Body of pancreas (tissue), 4 donors: ENCODE data around the gene ELOVL5. TPM values are rescaled to one million over a fixed set of nuclear protein-coding genes. Genes with fewer than 3 reads are reported as not detected.

ENCODE experiments used
- ATAC-seq: fragments of 150-250 bp; one replicate; pipeline ENCODE4 v1.9.1; 2016
- DNase-seq, 4 donors: peaks; one replicate each; pipeline ENCODE4 v3.0.0-alpha.2; 2019
- H3K27ac ChIP-seq, 4 donors: fragments of 200-600 bp; sonication (generic); 1 replicate in 3 of 4; 2 replicates in 1 of 4; pipeline versions ENCODE4 v1.5.1 to v1.6.1; 2016 to 2019; ENCODE audit warnings: mild to moderate bottlenecking in 1 of 4, mixed read lengths in 1 of 4, moderate library complexity in 1 of 4
- H3K27me3 ChIP-seq, 2 donors: fragments of 200-600 bp; sonication (generic); one replicate each; pipeline ENCODE4 v1.6.0; 2016; ENCODE audit warnings: mild to moderate bottlenecking in 1 of 2
- H3K36me3 ChIP-seq, 2 donors: fragments of 200-600 bp; sonication (generic); replicated peaks in 1 of 2; 2 replicates each; pipeline ENCODE4 v1.5.1; 2016; ENCODE audit warnings: low read depth in 2 of 2; ENCODE audit not compliant: insufficient read depth in 1 of 2
- H3K4me1 ChIP-seq: fragments of 200-600 bp; sonication (generic); one replicate; pipeline ENCODE4 v1.6.0; 2016
- H3K4me3 ChIP-seq, 2 donors: fragments of 200-600 bp; sonication (generic); 1 replicate in 1 of 2; 2 replicates in 1 of 2; pipeline ENCODE4 v1.5.1; 2016 to 2019
- H3K9me3 ChIP-seq, 3 donors: fragments of 200-600 bp; sonication (generic); 1 replicate in 2 of 3; 2 replicates in 1 of 3; pipeline ENCODE4 v1.5.1; 2016
- POLR2A ChIP-seq, 3 donors: fragments of 450-650 bp; IDR thresholded peaks; one replicate each; pipeline ENCODE4 v1.6.1; 2016; ENCODE audit warnings: antibody characterized with exemption in 3 of 3, mild to moderate bottlenecking in 2 of 3
- WGBS, 2 donors: methylation state at CpG; one replicate each; pipeline ENCODE4 v1.1.5; 2017; 5-methylcytosine and 5-hydroxymethylcytosine counted together
- intact Hi-C: fragments of 100-400 bp; cut with DNase I; formaldehyde crosslinking; loops from one replicate; pipeline ENCODE4 v1.15.1; 2023
- total RNA-seq, 2 donors: library from RNA; depleted of rRNA; stranded (reverse); fragments of >200 nt; gene quantifications; one replicate each; pipeline ENCODE4 v1.1.0, GENCODE V29; 2016
- TF ChIP-seq, protein P1 (sequence below), 7 experiments: fragments of 450-650 bp in 4 of 7; fragments of 200-600 bp in 3 of 7; sonication (generic) in 3 of 7; IDR thresholded peaks; one replicate each; pipeline ENCODE4 v1.5.1; 2016 to 2019; ENCODE audit warnings: antibody characterized with exemption in 7 of 7

The ELOVL5 gene
- 10 to 100 TPM in 1 of 2 donors, 1 to 10 TPM in 1; 8.6 to 11.2 TPM for total RNA-seq

- Histone ChIP-seq H3K27me3 (no peaks in the 10 kb centered on the region), H3K9me3 (no peaks in the 10 kb centered on the region), H3K4me3 (peak within 1 kb of the TSS; percentile 73 to 84), H3K4me1 (peaks cover 3% of the 10 kb centered on the region), H3K27ac (peak within 1 kb of the TSS; percentile 53 to 95 (median 92)), H3K36me3 (no peaks in the 10 kb centered on the region)
- intact Hi-C loops: no loop called here
- WGBS, 2 donors: 0% methylated on average over 14 to 95 of the region's 101 CpGs
- ATAC-seq: peak; percentile 88
- DNase-seq: peak; percentile 88 to 94 (median 92)
- TF ChIP-seq POLR2A (IDR thresholded peaks at IDR 0.05): peak; percentile 45 to 73 (median 72)
- TF ChIP-seq, protein P1, sequence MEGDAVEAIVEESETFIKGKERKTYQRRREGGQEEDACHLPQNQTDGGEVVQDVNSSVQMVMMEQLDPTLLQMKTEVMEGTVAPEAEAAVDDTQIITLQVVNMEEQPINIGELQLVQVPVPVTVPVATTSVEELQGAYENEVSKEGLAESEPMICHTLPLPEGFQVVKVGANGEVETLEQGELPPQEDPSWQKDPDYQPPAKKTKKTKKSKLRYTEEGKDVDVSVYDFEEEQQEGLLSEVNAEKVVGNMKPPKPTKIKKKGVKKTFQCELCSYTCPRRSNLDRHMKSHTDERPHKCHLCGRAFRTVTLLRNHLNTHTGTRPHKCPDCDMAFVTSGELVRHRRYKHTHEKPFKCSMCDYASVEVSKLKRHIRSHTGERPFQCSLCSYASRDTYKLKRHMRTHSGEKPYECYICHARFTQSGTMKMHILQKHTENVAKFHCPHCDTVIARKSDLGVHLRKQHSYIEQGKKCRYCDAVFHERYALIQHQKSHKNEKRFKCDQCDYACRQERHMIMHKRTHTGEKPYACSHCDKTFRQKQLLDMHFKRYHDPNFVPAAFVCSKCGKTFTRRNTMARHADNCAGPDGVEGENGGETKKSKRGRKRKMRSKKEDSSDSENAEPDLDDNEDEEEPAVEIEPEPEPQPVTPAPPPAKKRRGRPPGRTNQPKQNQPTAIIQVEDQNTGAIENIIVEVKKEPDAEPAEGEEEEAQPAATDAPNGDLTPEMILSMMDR (IDR thresholded peaks at IDR 0.05): peak in 2 of 7 experiments; percentile 2 to 20
Measured at GRCh38 chr6:53348371-53349208, at the start of gene ELOVL5. Gene ELOVL5 (minus strand): TSS chr6:53348950. CDS start chr6:53295699, 53,251 bp downstream.

DNA sequence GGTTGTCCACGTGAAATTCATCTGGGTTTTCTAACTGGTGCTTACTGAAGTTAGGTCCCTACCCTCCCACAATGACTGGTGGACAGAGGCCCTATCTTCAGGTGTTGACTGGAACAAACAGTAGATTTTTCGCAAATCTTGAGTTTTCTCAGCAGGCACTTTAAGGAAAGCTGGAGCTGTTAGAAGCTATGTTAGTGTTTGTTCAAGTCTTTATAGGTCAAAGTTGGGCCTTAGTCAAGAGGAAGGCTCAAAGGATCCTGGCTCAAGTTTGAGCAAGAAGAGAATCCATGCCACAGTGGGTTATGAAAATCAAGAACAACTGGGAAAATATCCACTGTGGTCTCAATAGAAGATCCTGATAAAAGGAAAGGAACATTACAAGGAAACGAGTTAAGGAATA is 48.5 kb upstream of the ELOVL5 start:
- Histone ChIP-seq H3K27ac (no peak overlapping the region), H3K4me1 (no peaks in the 10 kb centered on the region), H3K27me3 (no peaks in the 10 kb centered on the region), H3K9me3 (no peaks in the 10 kb centered on the region), H3K4me3 (no peak overlapping the region), H3K36me3 (no peaks in the 10 kb centered on the region)
- ATAC-seq: no peak
- 53 to 54% methylated on average over 3 of the region's 3 CpGs for WGBS, 2 donors
- no peak for DNase-seq
- intact Hi-C loops: no loop called here
- TF ChIP-seq, protein P1 (IDR thresholded peaks at IDR 0.05): no peak
- no peak for TF ChIP-seq POLR2A (IDR thresholded peaks at IDR 0.05)

- Histone ChIP-seq H3K4me1 (no peaks in the 10 kb centered on the region), H3K9me3 (no peaks in the 10 kb centered on the region), H3K4me3 (no peak overlapping the region), H3K27me3 (no peaks in the 10 kb centered on the region), H3K36me3 (no peaks in the 10 kb centered on the region), H3K27ac (no peak overlapping the region)
- DNase-seq: no peak
- intact Hi-C loops: no loop called here
- ATAC-seq: no peak
- TF ChIP-seq, protein P1 (IDR thresholded peaks at IDR 0.05): no peak
- no peak for TF ChIP-seq POLR2A (IDR thresholded peaks at IDR 0.05)
Measured at GRCh38 chr6:53395986-53396385, 47.2 kb upstream of the ELOVL5 start.

GRCh38 chr6:53394704-53395103 is 46.0 kb upstream of the ELOVL5 start:
- no peaks in the 10 kb centered on the region for H3K4me1 ChIP-seq
- DNase-seq: no peak
- no peaks in the 10 kb centered on the region for H3K36me3 ChIP-seq
- no peaks in the 10 kb centered on the region for H3K27me3 ChIP-seq
- intact Hi-C loops: no loop called here
- no peak overlapping the region for H3K4me3 ChIP-seq
- ATAC-seq: no peak
- no peaks in the 10 kb centered on the region for H3K9me3 ChIP-seq
- H3K27ac ChIP-seq: no peak overlapping the region
- no peak for TF ChIP-seq POLR2A (IDR thresholded peaks at IDR 0.05)
- TF ChIP-seq, protein P1 (IDR thresholded peaks at IDR 0.05): no peak
- 68 to 72% methylated on average over 3 of the region's 3 CpGs for WGBS, 2 donors

GRCh38 chr6:53391170-53391569 is 42.4 kb upstream of the ELOVL5 start:
- DNase-seq (no peak), ATAC-seq (no peak)
- Histone ChIP-seq H3K27ac (no peak overlapping the region), H3K9me3 (no peaks in the 10 kb centered on the region), H3K4me1 (no peaks in the 10 kb centered on the region), H3K36me3 (no peaks in the 10 kb centered on the region), H3K27me3 (no peaks in the 10 kb centered on the region), H3K4me3 (no peak overlapping the region)
- intact Hi-C loops: no loop called here
- TF ChIP-seq, protein P1 (IDR thresholded peaks at IDR 0.05): no peak
- no peak for TF ChIP-seq POLR2A (IDR thresholded peaks at IDR 0.05)
- WGBS, 2 donors: 77 to 79% methylated on average over 3 of the region's 3 CpGs
